HepG2 (cell line): ENCODE measurements around the gene SDC4. TPM values are rescaled to one million over a fixed set of nuclear protein-coding genes. Genes with fewer than 3 reads are reported as not detected.

Source experiments
- CBX5 ChIP-seq: sonication (generic); formaldehyde crosslinking; IDR thresholded peaks from 2 replicates; pipeline ENCODE4 v1.4.0; 2020; ENCODE audit warnings: missing genetic modification reagents, borderline replicate concordance
- DNMT1 ChIP-seq: sonication (generic); formaldehyde crosslinking; IDR thresholded peaks from 2 replicates; pipeline ENCODE4 v1.5.1; 2020; ENCODE audit warnings: mild to moderate bottlenecking, missing genetic modification reagents
- FOXM1 ChIP-seq: sonication (generic); formaldehyde crosslinking; IDR thresholded peaks from 2 replicates; pipeline ENCODE4 v1.5.0; 2020; ENCODE audit warnings: missing genetic modification reagents
- KDM1A ChIP-seq: IDR thresholded peaks from 2 replicates; pipeline ENCODE4 v1.6.1; 2016; ENCODE audit warnings: missing compliant biosample characterization
- PITX1 ChIP-seq: sonication (generic); formaldehyde crosslinking; IDR thresholded peaks from 2 replicates; pipeline ENCODE4 v1.5.1; 2020; ENCODE audit warnings: mild to moderate bottlenecking, missing genetic modification reagents
- RBFOX2 ChIP-seq: fragments of 200-400 bp; formaldehyde crosslinking; IDR thresholded peaks from 2 replicates; pipeline ENCODE4 v1.6.1; 2017; ENCODE audit warnings: low read depth, mild to moderate bottlenecking, low read length
- RXRA ChIP-seq: sonication (generic); formaldehyde crosslinking; IDR thresholded peaks from 2 replicates; pipeline ENCODE4 v1.5.1; 2020; ENCODE audit warnings: missing genetic modification reagents
- RXRB ChIP-seq: IDR thresholded peaks from 2 replicates; pipeline ENCODE4 v1.6.1; 2016; ENCODE audit warnings: borderline replicate concordance, missing genetic modification reagents, missing compliant biosample characterization
- SAP130 ChIP-seq: IDR thresholded peaks from 2 replicates; pipeline ENCODE4 v1.6.1; 2016; ENCODE audit warnings: low read depth
- TCF12 ChIP-seq, 2 experiments: fragments of 450-650 bp in 1 of 2; sonication (generic) in 1 of 2; formaldehyde crosslinking in 1 of 2; IDR thresholded peaks; 2 replicates each; pipeline versions ENCODE4 v1.6.1 to v1.8.0; 2017 to 2022; ENCODE audit warnings: antibody characterized with exemption in 1 of 2, mild to moderate bottlenecking in 1 of 2, missing genetic modification reagents in 1 of 2, moderate library complexity in 1 of 2
- TEAD2 ChIP-seq: sonication (generic); formaldehyde crosslinking; IDR thresholded peaks from 2 replicates; pipeline ENCODE4 v1.9.0; 2021; ENCODE audit warnings: missing genetic modification reagents
- TSC22D2 ChIP-seq: sonication (generic); formaldehyde crosslinking; IDR thresholded peaks from 2 replicates; pipeline ENCODE4 v1.5.1; 2020; ENCODE audit warnings: missing genetic modification reagents, mild to moderate bottlenecking, borderline replicate concordance
- ZBTB14 ChIP-seq: sonication (generic); formaldehyde crosslinking; IDR thresholded peaks from 2 replicates; pipeline ENCODE4 v1.4.0; 2020; ENCODE audit warnings: missing genetic modification reagents
- ZBTB8A ChIP-seq: sonication (generic); formaldehyde crosslinking; IDR thresholded peaks from 2 replicates; pipeline ENCODE4 v1.4.0; 2020; ENCODE audit warnings: mild to moderate bottlenecking, low read depth, missing genetic modification reagents, borderline replicate concordance
- ZNF441 ChIP-seq: sonication (generic); formaldehyde crosslinking; IDR thresholded peaks from 2 replicates; pipeline ENCODE4 v1.7.0; 2021; ENCODE audit warnings: missing genetic modification reagents, borderline replicate concordance
- ZNF790 ChIP-seq: sonication (generic); formaldehyde crosslinking; IDR thresholded peaks from 2 replicates; pipeline ENCODE4 v1.8.0; 2022; ENCODE audit warnings: missing genetic modification reagents, mild to moderate bottlenecking, borderline replicate concordance
- ZSCAN25 ChIP-seq: sonication (generic); formaldehyde crosslinking; IDR thresholded peaks from 2 replicates; pipeline ENCODE4 v1.8.0; 2022; ENCODE audit warnings: mild to moderate bottlenecking, missing genetic modification reagents
- ZSCAN29 ChIP-seq: sonication (generic); formaldehyde crosslinking; conservative IDR thresholded peaks from 2 replicates; pipeline ENCODE4 v1.4.0; 2020; ENCODE audit warnings: mild to moderate bottlenecking, missing genetic modification reagents
- ZXDC ChIP-seq: sonication (generic); formaldehyde crosslinking; IDR thresholded peaks from 2 replicates; pipeline ENCODE4 v1.5.0; 2020; ENCODE audit warnings: mild to moderate bottlenecking, missing genetic modification reagents
- polyA plus RNA-seq, 8 experiments: library from polyadenylated mRNA; depleted of rRNA in 3 of 8; stranded (reverse) in 7 of 8; unstranded in 1 of 8; fragments of >200 nt; fragmentation: Illumina TruSeq in 4 of 8; extraction: Trizol in 4 of 8; gene quantifications; 2 replicates each; pipeline versions ENCODE4 v1.2.1 to v1.2.3, GENCODE V29; 2011 to 2016; ENCODE audit warnings: low read depth in 4 of 8, missing spikeins in 1 of 8, mixed read lengths in 1 of 8; ENCODE audit not compliant: insufficient read depth in 1 of 8
- total RNA-seq, 5 experiments: library from RNA; depleted of rRNA; stranded (reverse); fragments of >200 nt; fragmentation: Illumina TruSeq; extraction: Trizol; gene quantifications; 2 replicates each; pipeline ENCODE4 v1.2.3, GENCODE V29; 2016; ENCODE audit warnings: low read depth in 1 of 5
- TF ChIP-seq, protein P1 (sequence below): sonication (generic); formaldehyde crosslinking; IDR thresholded peaks from 2 replicates; pipeline ENCODE4 v1.4.0; 2020; ENCODE audit warnings: mild to moderate bottlenecking, missing genetic modification reagents
- TF ChIP-seq, protein P2 (sequence below): sonication (generic); formaldehyde crosslinking; IDR thresholded peaks from 2 replicates; pipeline ENCODE4 v1.5.1; 2020; ENCODE audit warnings: mild to moderate bottlenecking, missing genetic modification reagents, moderate library complexity

Gene SDC4
- total and polyA plus RNA-seq, 2 of the 13 experiments (the other 11 are each of a cell fraction or from before 2014, with no cell fraction given): 49.0 to 65.1 TPM

DNA sequence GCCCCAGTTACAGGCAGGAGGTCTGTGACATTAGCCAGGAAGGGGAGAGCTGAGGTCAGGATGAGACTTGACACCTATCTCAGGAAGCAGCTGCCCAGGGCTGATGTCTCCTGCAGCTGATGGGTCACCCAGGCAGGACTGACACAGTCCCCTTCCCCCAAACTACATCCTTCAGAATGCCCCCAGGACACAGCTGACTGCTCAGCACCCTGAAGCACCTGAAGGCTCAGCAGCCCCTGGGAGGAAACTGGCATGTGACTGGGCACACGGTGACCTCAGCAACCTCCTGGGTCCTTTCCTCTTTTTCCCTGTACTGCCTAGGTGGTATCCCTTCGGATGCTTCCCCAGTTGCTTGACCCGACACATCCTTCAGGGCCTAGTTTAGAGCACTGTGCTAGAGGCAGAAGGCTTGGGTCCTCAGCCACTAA is 1.9 kb downstream of the SDC4 start (continued):
- TF ChIP-seq, protein P1, sequence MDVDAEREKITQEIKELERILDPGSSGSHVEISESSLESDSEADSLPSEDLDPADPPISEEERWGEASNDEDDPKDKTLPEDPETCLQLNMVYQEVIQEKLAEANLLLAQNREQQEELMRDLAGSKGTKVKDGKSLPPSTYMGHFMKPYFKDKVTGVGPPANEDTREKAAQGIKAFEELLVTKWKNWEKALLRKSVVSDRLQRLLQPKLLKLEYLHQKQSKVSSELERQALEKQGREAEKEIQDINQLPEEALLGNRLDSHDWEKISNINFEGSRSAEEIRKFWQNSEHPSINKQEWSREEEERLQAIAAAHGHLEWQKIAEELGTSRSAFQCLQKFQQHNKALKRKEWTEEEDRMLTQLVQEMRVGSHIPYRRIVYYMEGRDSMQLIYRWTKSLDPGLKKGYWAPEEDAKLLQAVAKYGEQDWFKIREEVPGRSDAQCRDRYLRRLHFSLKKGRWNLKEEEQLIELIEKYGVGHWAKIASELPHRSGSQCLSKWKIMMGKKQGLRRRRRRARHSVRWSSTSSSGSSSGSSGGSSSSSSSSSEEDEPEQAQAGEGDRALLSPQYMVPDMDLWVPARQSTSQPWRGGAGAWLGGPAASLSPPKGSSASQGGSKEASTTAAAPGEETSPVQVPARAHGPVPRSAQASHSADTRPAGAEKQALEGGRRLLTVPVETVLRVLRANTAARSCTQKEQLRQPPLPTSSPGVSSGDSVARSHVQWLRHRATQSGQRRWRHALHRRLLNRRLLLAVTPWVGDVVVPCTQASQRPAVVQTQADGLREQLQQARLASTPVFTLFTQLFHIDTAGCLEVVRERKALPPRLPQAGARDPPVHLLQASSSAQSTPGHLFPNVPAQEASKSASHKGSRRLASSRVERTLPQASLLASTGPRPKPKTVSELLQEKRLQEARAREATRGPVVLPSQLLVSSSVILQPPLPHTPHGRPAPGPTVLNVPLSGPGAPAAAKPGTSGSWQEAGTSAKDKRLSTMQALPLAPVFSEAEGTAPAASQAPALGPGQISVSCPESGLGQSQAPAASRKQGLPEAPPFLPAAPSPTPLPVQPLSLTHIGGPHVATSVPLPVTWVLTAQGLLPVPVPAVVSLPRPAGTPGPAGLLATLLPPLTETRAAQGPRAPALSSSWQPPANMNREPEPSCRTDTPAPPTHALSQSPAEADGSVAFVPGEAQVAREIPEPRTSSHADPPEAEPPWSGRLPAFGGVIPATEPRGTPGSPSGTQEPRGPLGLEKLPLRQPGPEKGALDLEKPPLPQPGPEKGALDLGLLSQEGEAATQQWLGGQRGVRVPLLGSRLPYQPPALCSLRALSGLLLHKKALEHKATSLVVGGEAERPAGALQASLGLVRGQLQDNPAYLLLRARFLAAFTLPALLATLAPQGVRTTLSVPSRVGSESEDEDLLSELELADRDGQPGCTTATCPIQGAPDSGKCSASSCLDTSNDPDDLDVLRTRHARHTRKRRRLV: no peak
- TF ChIP-seq PITX1 (CRISPR knock-in tag): no peak
- no peak for TF ChIP-seq KDM1A (CRISPR knock-in tag)
- TF ChIP-seq, protein P2, sequence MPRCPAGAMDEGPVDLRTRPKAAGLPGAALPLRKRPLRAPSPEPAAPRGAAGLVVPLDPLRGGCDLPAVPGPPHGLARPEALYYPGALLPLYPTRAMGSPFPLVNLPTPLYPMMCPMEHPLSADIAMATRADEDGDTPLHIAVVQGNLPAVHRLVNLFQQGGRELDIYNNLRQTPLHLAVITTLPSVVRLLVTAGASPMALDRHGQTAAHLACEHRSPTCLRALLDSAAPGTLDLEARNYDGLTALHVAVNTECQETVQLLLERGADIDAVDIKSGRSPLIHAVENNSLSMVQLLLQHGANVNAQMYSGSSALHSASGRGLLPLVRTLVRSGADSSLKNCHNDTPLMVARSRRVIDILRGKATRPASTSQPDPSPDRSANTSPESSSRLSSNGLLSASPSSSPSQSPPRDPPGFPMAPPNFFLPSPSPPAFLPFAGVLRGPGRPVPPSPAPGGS (CRISPR knock-in tag): 0 out of 2 replicates have a peak, but pooled peaks have one; percentile 63
- TF ChIP-seq DNMT1 (CRISPR knock-in tag): 0 out of 2 replicates have a peak, but pooled peaks have one; percentile 31
- peak; percentile 35; the same call in 1 of the 2 replicates for TF ChIP-seq ZSCAN25 (CRISPR knock-in tag)
- no peak for TF ChIP-seq TCF12 (IDR thresholded peaks at IDR 0.05)
- TF ChIP-seq TCF12 (CRISPR knock-in tag; IDR thresholded peaks at IDR 0.05): no peak
- no peak for TF ChIP-seq TSC22D2 (CRISPR knock-in tag)
- 0 out of 2 replicates have a peak, but pooled peaks have one; percentile 1 for TF ChIP-seq RBFOX2
- no peak for TF ChIP-seq CBX5 (CRISPR knock-in tag)
- TF ChIP-seq ZBTB8A (CRISPR knock-in tag): no peak
- no peak for TF ChIP-seq ZNF790 (CRISPR knock-in tag)
- no peak for TF ChIP-seq ZSCAN29 (CRISPR knock-in tag)
- TF ChIP-seq SAP130 (CRISPR knock-in tag): peak; percentile 37; the same call in 1 of the 2 replicates
- TF ChIP-seq ZXDC: no peak
- no peak for TF ChIP-seq FOXM1
- TF ChIP-seq TEAD2 (CRISPR knock-in tag): no peak
- peak; percentile 22; the same call in 1 of the 2 replicates for TF ChIP-seq ZNF441 (CRISPR knock-in tag)
- no peak for TF ChIP-seq ZBTB14 (CRISPR knock-in tag)
- 0 out of 2 replicates have a peak, but pooled peaks have one; percentile 16 for TF ChIP-seq RXRA (CRISPR knock-in tag)
- TF ChIP-seq RXRB (CRISPR knock-in tag): peak; percentile 27; the same call in 1 of the 2 replicates
